Endothelial cell of umbilical vein (primary cell): ENCODE data around the gene TSHZ3. TPM values are rescaled to one million over a fixed set of nuclear protein-coding genes. Genes with fewer than 3 reads are reported as not detected.

Source experiments
- BruUV-seq: library from RNA; stranded (reverse); fragments of 400-500 nt; replicated peaks from 2 replicates; lab custom pipeline; 2021; lab: Mats Ljungman, UMichigan
- CTCF ChIA-PET: fragments of 300-600, 350-600 bp; sonication (Branson Sonifier 250); formaldehyde crosslinking; loops from one replicate; lab custom pipeline; 2021; ENCODE audit warnings: antibody characterized with exemption, inconsistent platforms; lab: Charles Lee
- POLR2A ChIA-PET: fragments of 300-600, 350-600 bp; sonication (Branson Sonifier 250); formaldehyde crosslinking; loops from one replicate; lab custom pipeline; 2021; ENCODE audit warnings: antibody characterized with exemption, inconsistent platforms; lab: Charles Lee
- DNase-seq: peaks from one replicate; pipeline ENCODE4 v3.0.0-alpha.2; 2011; ENCODE audit warnings: low read depth, low spot score
- FAIRE-seq: peaks from 2 replicates; lab custom pipeline; 2011; peaks lifted over from hg19 to GRCh38; lab: Jason Lieb, UNC
- H2AFZ ChIP-seq: 2 replicates; pipeline ENCODE4 v1.6.0; 2012; ENCODE audit warnings: low read depth, low read length, control low read depth, inconsistent platforms
- H3K27ac ChIP-seq: 2 replicates; pipeline ENCODE4 v1.5.1; 2011; ENCODE audit warnings: low read depth, mild to moderate bottlenecking, control low read depth, low read length, moderate library complexity; ENCODE audit not compliant: insufficient read depth
- H3K27me3 ChIP-seq, 2 experiments: 2 replicates each; pipeline versions ENCODE4 v1.6.0 to v1.6.1; 2011; ENCODE audit warnings: low read length in 2 of 2, mixed read lengths in 1 of 2; ENCODE audit not compliant: control insufficient read depth in 2 of 2, insufficient read depth in 2 of 2
- H3K36me3 ChIP-seq, 2 experiments: 2 replicates in 1 of 2; 3 replicates in 1 of 2; pipeline ENCODE4 v1.5.1; 2011; ENCODE audit warnings: low read length in 2 of 2, mild to moderate bottlenecking in 1 of 2, moderate library complexity in 1 of 2; ENCODE audit not compliant: control insufficient read depth in 2 of 2, insufficient read depth in 2 of 2; ENCODE audit errors: extremely low read depth in 1 of 2
- H3K4me1 ChIP-seq: 3 replicates; pipeline ENCODE4 v1.5.1; 2011; ENCODE audit warnings: mild to moderate bottlenecking, low read length; ENCODE audit not compliant: control insufficient read depth, insufficient read depth; ENCODE audit errors: extremely low read depth
- H3K4me2 ChIP-seq: 2 replicates; pipeline ENCODE4 v1.6.1; 2011; ENCODE audit warnings: low read length, control low read depth, mixed read lengths; ENCODE audit not compliant: insufficient read depth
- H3K4me3 ChIP-seq, 3 experiments: fragments of 200-600 bp in 1 of 3; sonication (generic), shearing (Covaris generic) in 1 of 3; replicated peaks in 1 of 3; 2 replicates each; pipeline ENCODE4 v1.5.1; 2011 to 2016; ENCODE audit warnings: control low read depth in 3 of 3, low read length in 3 of 3, mild to moderate bottlenecking in 2 of 3, inconsistent platforms in 1 of 3, low read depth in 1 of 3, moderate library complexity in 1 of 3; ENCODE audit not compliant: insufficient read depth in 1 of 3
- H3K79me2 ChIP-seq: 2 replicates; pipeline ENCODE4 v1.6.0; 2012; ENCODE audit warnings: low read length, inconsistent platforms; ENCODE audit not compliant: control insufficient read depth, insufficient read depth
- H3K9ac ChIP-seq: replicated peaks from 2 replicates; pipeline ENCODE3; 2011; ENCODE audit warnings: low read length, control low read depth; ENCODE audit not compliant: insufficient read depth; ENCODE audit errors: extremely low read depth
- H3K9me1 ChIP-seq: replicated peaks from 3 replicates; pipeline ENCODE4 v1.6.0; 2011; ENCODE audit warnings: mild to moderate bottlenecking, low read length; ENCODE audit not compliant: control insufficient read depth, insufficient read depth; ENCODE audit errors: extremely low read depth
- H3K9me3 ChIP-seq: replicated peaks from 2 replicates; pipeline ENCODE4 v1.5.1; 2012; ENCODE audit warnings: low read length, inconsistent platforms; ENCODE audit not compliant: control insufficient read depth, insufficient read depth
- H4K20me1 ChIP-seq: replicated peaks from 2 replicates; pipeline ENCODE3; 2011; ENCODE audit warnings: mild to moderate bottlenecking, low read length; ENCODE audit not compliant: control insufficient read depth, insufficient read depth; ENCODE audit errors: extremely low read depth
- CTCF ChIP-seq, 2 donors: IDR thresholded peaks; 1 replicate in 1 of 2; 2 replicates in 1 of 2; pipeline ENCODE4 v1.5.1; 2011; ENCODE audit warnings: low read length in 2 of 2, mild to moderate bottlenecking in 2 of 2, moderate library complexity in 2 of 2, control low read depth in 1 of 2, inconsistent platforms in 1 of 2, low read depth in 1 of 2; ENCODE audit not compliant: insufficient read depth in 1 of 2; ENCODE audit errors: extremely low read depth in 1 of 2
- EZH2 ChIP-seq: IDR thresholded peaks from 2 replicates; pipeline ENCODE4 v1.6.1; 2012; ENCODE audit warnings: borderline replicate concordance, low read depth, mild to moderate bottlenecking, moderate library complexity, low read length, inconsistent platforms; ENCODE audit not compliant: severe bottlenecking
- GATA2 ChIP-seq: IDR thresholded peaks from 2 replicates; pipeline ENCODE4 v1.7.0; 2011; ENCODE audit warnings: low read depth, mild to moderate bottlenecking, moderate library complexity, mixed read lengths, low read length; ENCODE audit not compliant: insufficient read length, insufficient read depth
- JUN ChIP-seq: IDR thresholded peaks from 2 replicates; pipeline ENCODE4 v1.6.1; 2011; ENCODE audit warnings: borderline replicate concordance, low read depth; ENCODE audit not compliant: insufficient read length, insufficient read depth
- MYC ChIP-seq: IDR thresholded peaks from one replicate; pipeline ENCODE4 v1.6.1; 2011; ENCODE audit warnings: mild to moderate bottlenecking, low read depth, low read length
- POLR2A ChIP-seq: IDR thresholded peaks from 2 replicates; pipeline ENCODE4 v1.6.1; 2012; ENCODE audit warnings: low read depth, mild to moderate bottlenecking, control low read depth, low read length
- POLR2AphosphoS5 ChIP-seq: IDR thresholded peaks from 2 replicates; pipeline ENCODE4 v1.6.1; 2012; ENCODE audit warnings: low read depth, mild to moderate bottlenecking, control low read depth, low read length, moderate library complexity; ENCODE audit not compliant: insufficient read depth
- dilution Hi-C: fragments of 300-500 bp; cut with MboI; formaldehyde crosslinking; loops from one replicate; pipeline ENCODE4 v1.15.0; 2019; ENCODE audit warnings: low sequenced_read_pairs; ENCODE audit not compliant: extremely low pct_ligation_motif_present
- intact Hi-C: fragments of 100-400 bp; cut with micrococcal nuclease; formaldehyde crosslinking; loops from one replicate; pipeline ENCODE4 v1.10.0; 2022
- polyA plus RNA-seq, 4 experiments: library from polyadenylated mRNA; depleted of rRNA in 3 of 4; stranded (reverse) in 3 of 4; unstranded in 1 of 4; fragments of >200 nt; gene quantifications; 2 replicates each; pipeline versions ENCODE4 v1.2.1 to v1.2.3, GENCODE V29; 2011 to 2012; ENCODE audit warnings: missing spikeins in 1 of 4
- total RNA-seq: library from RNA; stranded (reverse); gene quantifications from 2 replicates; pipeline ENCODE4 v1.2.3, GENCODE V29; 2021

Gene TSHZ3
- total and polyA plus RNA-seq, 2 donors (not counting 3 experiments of a cell fraction or from before 2014, with no cell fraction given): 1.2 to 6.2 TPM

DNA sequence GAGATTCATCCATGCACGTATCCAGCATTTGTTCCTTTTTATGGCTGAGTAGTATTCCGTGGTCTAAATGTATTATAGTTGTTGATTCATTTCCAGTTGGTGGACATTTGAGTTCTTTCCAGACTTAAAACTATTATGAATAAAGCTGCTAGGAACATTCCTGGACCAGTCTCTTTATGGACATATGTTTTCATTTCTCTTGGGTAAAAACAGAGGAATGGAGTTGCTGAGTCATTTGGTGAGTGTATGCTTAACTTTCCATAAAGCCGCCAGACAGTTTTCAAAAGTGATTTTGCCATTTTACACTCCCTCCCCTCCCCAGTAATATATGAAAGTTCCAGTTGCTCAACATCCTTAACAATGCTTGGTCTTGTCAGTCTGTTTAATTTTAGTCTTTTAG, 116.4 kb downstream of the TSHZ3 start:
- H4K20me1 ChIP-seq: no peaks in the 10 kb centered on the region
- intact Hi-C loops: no loop called here
- H3K27ac ChIP-seq: no peak overlapping the region
- no peaks in the 10 kb centered on the region for H3K9me1 ChIP-seq
- FAIRE-seq (no peak), DNase-seq (no peak)
- H2AFZ ChIP-seq: no peak overlapping the region
- no peaks in the 10 kb centered on the region for H3K9me3 ChIP-seq
- BruUV-seq: no TSS peak
- H3K9ac ChIP-seq: no peak overlapping the region
- H3K4me1 ChIP-seq: no peaks in the 10 kb centered on the region
- POLR2A ChIA-PET: no interaction called here
- TF ChIP-seq MYC (no peak), CTCF (IDR thresholded peaks at IDR 0.05; ENCODE audit: extremely low read depth in 1 of 2, insufficient read depth in 1 of 2, low read depth in 1 of 2, low read length in 2 of 2) (no peak), POLR2A (no peak), POLR2AphosphoS5 (no peak), JUN (no peak), GATA2 (no peak), EZH2 (no peak)
- no peak overlapping the region for H3K4me2 ChIP-seq
- no peaks in the 10 kb centered on the region for H3K36me3 ChIP-seq
- no peaks in the 10 kb centered on the region for H3K27me3 ChIP-seq
- dilution Hi-C loops: no loop called here
- no peaks in the 10 kb centered on the region for H3K79me2 ChIP-seq
- H3K4me3 ChIP-seq: no peak overlapping the region
- CTCF ChIA-PET: no interaction called here
